Measurements from ENCODE around the gene GOLGA6B.
"Not testable (repeated sequence)": the region's sequence is repeated elsewhere in the genome, so short reads cannot be mapped to it uniquely, and the experiment has no call there.

The GOLGA6B gene

GRCh38 chr15:72661081-72661480, 6.6 kb downstream of the GOLGA6B start:
- DNase-seq: not testable (repeated sequence)

GRCh38 chr15:72663931-72664330, 9.4 kb downstream of the GOLGA6B start:
- DNase-seq: not testable (repeated sequence)

GRCh38 chr15:72665706-72666105, 11.2 kb downstream of the GOLGA6B start:
- DNase-seq: not testable (repeated sequence)

- not testable (repeated sequence) for DNase-seq
Observed at GRCh38 chr15:72669803-72670202, 15.3 kb downstream of the GOLGA6B start.

- not testable (repeated sequence) for DNase-seq
Observed at GRCh38 chr15:72670656-72671352, 16.3 kb downstream of the GOLGA6B start.

- DNase-seq: no peak
Observed at GRCh38 chr15:72671525-72671924, 17.0 kb downstream of the GOLGA6B start.

GRCh38 chr15:72676838-72677237, 22.3 kb downstream of the GOLGA6B start:
- no peak for DNase-seq

GRCh38 chr15:72680931-72681330, 26.4 kb downstream of the GOLGA6B start:
- DNase-seq: no peak

- DNase-seq: no peak
Observed at GRCh38 chr15:72682772-72683171, 28.3 kb downstream of the GOLGA6B start.

- no peak for DNase-seq
Observed at GRCh38 chr15:72685301-72685924, 30.9 kb downstream of the GOLGA6B start.

- DNase-seq: no peak
Observed at GRCh38 chr15:72685925-72686794, 31.7 kb downstream of the GOLGA6B start, which contains the start of the genes BBS4 and HIGD2B. Gene BBS4 (plus strand): TSS chr15:72686207. CDS start chr15:72686228, 21 bp downstream. Gene HIGD2B (minus strand): TSS chr15:72686182. CDS start chr15:72676374, 9,808 bp downstream.

GRCh38 chr15:72688697-72689096, 34.2 kb downstream of the GOLGA6B start:
- DNase-seq: no peak

GRCh38 chr15:72690938-72691337, 36.4 kb downstream of the GOLGA6B start:
- DNase-seq: no peak

GRCh38 chr15:72698938-72699337, 44.4 kb downstream of the GOLGA6B start:
- DNase-seq: no peak

- no peak for DNase-seq
Observed at GRCh38 chr15:72700076-72700475, 45.6 kb downstream of the GOLGA6B start.

GRCh38 chr15:72706266-72706665, 51.8 kb downstream of the GOLGA6B start:
- DNase-seq: no peak

- not testable (repeated sequence) for DNase-seq
Observed at GRCh38 chr15:72708551-72709303, 54.2 kb downstream of the GOLGA6B start.

Data from amygdala (tissue), 56 donors.